Activated naive CD8-positive, alpha-beta T cell treated with anti-CD3 and anti-CD28 coated beads, Interleukin-2, amount 10 ng/mL, durations not matched to agents 7 days and 5 days (primary cell): ENCODE data around the gene MSL3B.
"Not testable (repeated sequence)": the region's sequence is repeated elsewhere in the genome, so short reads cannot be mapped to it uniquely, and the experiment has no call there.

Experiments
- ATAC-seq: fragments of 150-1000 bp; cut with Tn5 transposase; one replicate; pipeline ENCODE4 v1.10.0; 2021; ENCODE audit warnings: low read depth, moderate library complexity
- POLR2A ChIA-PET: fragments of 350-600 bp; sonication (Branson Sonifier 250); formaldehyde crosslinking; loops from one replicate; lab custom pipeline; 2021; ENCODE audit warnings: antibody characterized with exemption; lab: Charles Lee
- DNase-seq: peaks from one replicate; pipeline ENCODE4 v3.0.0; 2021
- H3K27ac Mint-ChIP-seq: one replicate; pipeline ENCODE4 v1.8.0; 2022; ENCODE audit warnings: mild to moderate bottlenecking, mixed read lengths
- H3K27me3 Mint-ChIP-seq: one replicate; pipeline ENCODE4 v1.8.0; 2022; ENCODE audit warnings: mild to moderate bottlenecking, moderate library complexity, mixed read lengths
- H3K36me3 Mint-ChIP-seq: one replicate; pipeline ENCODE4 v1.8.0; 2021; ENCODE audit warnings: mild to moderate bottlenecking, mixed read lengths
- H3K4me1 Mint-ChIP-seq: one replicate; pipeline ENCODE4 v1.8.0; 2021; ENCODE audit warnings: mixed read lengths
- H3K4me3 Mint-ChIP-seq: one replicate; pipeline ENCODE4 v1.8.0; 2022; ENCODE audit warnings: mild to moderate bottlenecking, moderate library complexity, mixed read lengths
- H3K9me3 Mint-ChIP-seq: one replicate; pipeline ENCODE4 v1.8.0; 2021; ENCODE audit warnings: mixed read lengths

The MSL3B gene

DNA sequence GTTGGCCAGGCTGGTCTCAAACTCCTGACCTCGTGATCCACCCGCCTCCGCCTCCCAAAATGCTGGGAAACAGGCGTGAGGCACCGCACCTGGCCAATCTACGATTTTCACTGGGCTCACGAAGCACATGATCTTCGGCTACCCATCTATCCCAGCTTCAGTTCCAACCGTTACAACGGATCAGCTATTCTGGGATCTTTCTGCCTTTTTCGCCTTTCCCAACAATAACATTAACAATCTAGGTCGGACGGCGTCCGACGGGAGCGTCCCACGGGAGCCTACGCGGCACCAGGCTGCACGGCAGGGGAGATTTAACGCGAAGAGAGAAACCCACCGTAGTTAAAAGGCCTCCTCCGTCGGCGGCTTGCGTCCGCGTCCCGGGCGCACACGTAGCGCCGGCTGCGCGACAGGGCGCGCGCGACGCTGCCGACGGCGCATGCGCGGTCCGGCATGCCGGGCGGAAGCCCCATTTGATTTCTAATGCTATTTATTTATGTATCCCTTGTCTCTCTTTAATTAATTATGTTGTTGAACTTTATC, at the start of gene MSL3B:
MSL3B (minus strand) TSS at position 394 of the 540 bp plus-strand sequence.
- Mint-ChIP-seq H3K27me3 (peaks cover 30% of the 10 kb centered on the region), H3K4me1 (peaks cover 13% of the 10 kb centered on the region), H3K36me3 (peaks cover 24% of the 10 kb centered on the region), H3K9me3 (peaks cover 5% of the 10 kb centered on the region), H3K4me3 (peak within 1 kb of the TSS; percentile 94), H3K27ac (peak within 1 kb of the TSS; percentile 88)
- DNase-seq (peak; percentile 80), ATAC-seq (peak; percentile 86)
- POLR2A ChIA-PET, result interaction anchor here (0.7 kb wide), 1 partner anchor 622 kb away, joined by 4 read pairs; no protein-coding TSS in a partner anchor

DNA sequence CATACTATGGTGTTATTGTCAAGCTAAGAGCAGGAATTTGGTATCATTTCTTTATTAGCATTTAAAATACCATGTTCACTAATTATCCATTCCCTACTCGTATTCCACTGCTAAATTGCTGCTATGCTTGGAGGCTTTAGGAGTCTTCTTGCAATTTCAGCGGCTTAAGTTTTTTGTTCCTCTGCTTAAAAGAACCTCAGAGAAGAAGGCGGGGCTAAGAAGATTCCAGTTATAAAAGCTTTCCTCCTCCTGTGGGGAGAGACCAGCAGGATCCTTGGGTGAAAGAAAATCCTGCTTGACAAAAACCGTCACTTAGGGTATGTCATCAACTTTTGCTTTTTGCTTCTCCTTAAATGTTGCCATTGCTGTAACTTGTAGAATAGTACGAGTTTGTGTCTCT, 48.9 kb upstream of the MSL3B start, which contains the start of gene TRPM8:
TRPM8 (plus strand) TSS at position 258 of the 400 bp plus-strand sequence. CDS start 9,165 bp downstream, outside the sequence.
- DNase-seq (no peak), ATAC-seq (no peak)
- Mint-ChIP-seq H3K27me3 (peaks cover 32% of the 10 kb centered on the region), H3K36me3 (no peaks in the 10 kb centered on the region), H3K4me1 (peaks cover 5% of the 10 kb centered on the region), H3K27ac (no peak within 1 kb of the TSS), H3K9me3 (no peaks in the 10 kb centered on the region), H3K4me3 (no peak within 1 kb of the TSS)
- POLR2A ChIA-PET, result no interaction called here

DNA sequence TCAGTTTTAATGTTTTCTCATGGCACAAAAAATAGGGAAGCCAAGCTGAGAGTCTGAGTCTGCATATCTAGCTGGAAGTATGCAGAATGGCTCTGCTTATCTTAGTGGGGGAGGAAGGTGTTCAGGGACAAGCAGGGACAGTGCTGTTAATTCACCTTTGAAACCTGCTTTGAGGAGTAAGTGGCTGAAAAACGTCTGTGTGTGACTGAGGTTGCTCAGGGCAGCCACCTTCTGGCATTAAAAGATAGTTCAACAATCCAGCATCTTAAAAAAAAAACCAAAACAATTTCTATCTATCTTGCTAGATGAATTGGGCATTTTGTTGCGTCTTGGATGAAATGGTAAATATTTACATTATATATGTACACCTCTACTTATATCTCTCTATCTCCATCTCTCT, 46.9 kb upstream of the MSL3B start:
- ATAC-seq (no peak), DNase-seq (no peak)
- no peak overlapping the region for H3K4me3 Mint-ChIP-seq
- POLR2A ChIA-PET, result no interaction called here
- peaks cover 31% of the 10 kb centered on the region for H3K27me3 Mint-ChIP-seq
- peaks cover 4% of the 10 kb centered on the region for H3K4me1 Mint-ChIP-seq
- no peak overlapping the region for H3K27ac Mint-ChIP-seq
- no peaks in the 10 kb centered on the region for H3K36me3 Mint-ChIP-seq
- no peaks in the 10 kb centered on the region for H3K9me3 Mint-ChIP-seq

DNA sequence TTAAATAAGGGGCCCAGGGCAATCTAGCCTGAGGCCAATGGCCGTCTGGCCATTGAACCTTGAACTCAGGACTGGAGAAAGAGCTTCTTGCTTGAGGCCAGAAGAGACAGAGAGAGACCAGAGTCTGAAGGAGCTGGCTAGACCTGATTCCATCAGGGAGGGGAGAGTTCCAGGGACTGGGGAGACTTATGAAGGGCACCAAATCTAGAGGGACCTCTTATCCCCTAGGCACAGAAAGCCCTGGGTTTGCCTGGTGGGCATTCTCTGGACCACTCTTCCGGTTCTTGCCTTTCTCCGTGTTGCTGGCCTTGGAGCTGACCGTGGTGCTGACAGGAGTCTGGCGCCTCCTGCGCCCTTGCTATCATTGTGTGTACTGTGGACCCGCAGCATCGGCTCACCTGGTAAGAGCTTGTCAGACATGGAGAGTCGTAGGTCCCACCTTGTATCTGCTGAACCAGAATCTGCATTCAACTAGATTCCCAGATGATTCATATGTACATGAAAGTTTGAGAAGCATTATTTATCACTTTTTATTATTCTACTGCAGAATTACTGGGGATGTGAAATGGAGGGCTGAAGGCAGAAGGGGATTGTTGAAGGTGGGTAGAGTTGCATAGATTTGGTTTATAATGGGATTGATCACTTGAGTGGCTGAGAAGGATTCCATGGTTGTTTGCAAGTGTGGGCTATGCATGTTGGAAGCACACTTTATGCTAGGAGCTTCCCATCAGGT, 44.7 kb upstream of the MSL3B start:
- no peak for ATAC-seq
- H3K4me1 Mint-ChIP-seq, result no peaks in the 10 kb centered on the region
- H3K36me3 Mint-ChIP-seq, result no peaks in the 10 kb centered on the region
- H3K27ac Mint-ChIP-seq, result no peak overlapping the region
- no peaks in the 10 kb centered on the region for H3K9me3 Mint-ChIP-seq
- DNase-seq, result peak; percentile 56
- POLR2A ChIA-PET, result no interaction called here
- no peak overlapping the region for H3K4me3 Mint-ChIP-seq
- peaks cover 18% of the 10 kb centered on the region for H3K27me3 Mint-ChIP-seq

DNA sequence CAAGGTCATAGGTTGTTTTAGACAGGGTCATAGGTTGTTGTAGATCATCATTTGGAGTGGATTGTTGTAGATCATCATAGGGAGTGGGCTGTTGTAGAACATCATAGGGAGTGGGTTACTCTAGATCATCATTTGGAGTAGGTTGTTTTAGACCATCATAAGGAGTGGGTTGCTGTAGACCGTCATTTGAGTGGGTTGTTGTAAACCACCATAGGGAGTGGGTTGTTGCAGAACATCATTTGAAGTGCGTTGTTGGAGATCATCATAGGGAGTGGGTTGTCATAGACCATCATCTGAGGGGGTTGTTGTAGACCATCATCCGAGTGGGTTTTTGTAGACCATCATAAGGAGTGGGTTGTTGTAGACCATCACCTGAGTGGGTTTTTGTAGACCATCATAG, 39.4 kb upstream of the MSL3B start:
- no peaks in the 10 kb centered on the region for H3K36me3 Mint-ChIP-seq
- ATAC-seq (no peak), DNase-seq (no peak)
- H3K27ac Mint-ChIP-seq, result no peak overlapping the region
- H3K4me3 Mint-ChIP-seq, result no peak overlapping the region
- H3K9me3 Mint-ChIP-seq, result peaks cover 5% of the 10 kb centered on the region
- POLR2A ChIA-PET, result no interaction called here
- H3K27me3 Mint-ChIP-seq, result peaks cover 6% of the 10 kb centered on the region
- H3K4me1 Mint-ChIP-seq, result no peaks in the 10 kb centered on the region

DNA sequence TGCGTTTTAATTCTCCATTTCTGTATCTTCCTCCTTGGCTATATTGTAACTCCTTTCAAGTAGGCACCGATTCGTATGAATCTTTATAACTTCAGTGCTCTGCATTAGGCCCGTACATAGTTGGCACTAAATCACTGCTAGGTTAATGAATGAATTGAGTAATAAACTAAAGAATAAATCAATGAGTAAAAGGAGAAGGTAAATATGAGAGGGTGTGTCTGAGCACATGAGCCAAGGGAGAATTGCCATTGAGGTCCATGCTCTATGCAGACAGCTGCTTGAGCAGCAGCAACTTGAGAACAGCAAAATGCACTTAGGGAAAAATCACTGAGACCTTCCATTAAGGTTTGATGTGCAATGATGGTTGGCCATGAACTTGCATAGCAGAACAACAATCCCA, 37.8 kb upstream of the MSL3B start:
- POLR2A ChIA-PET, result no interaction called here
- H3K4me3 Mint-ChIP-seq, result no peak overlapping the region
- no peaks in the 10 kb centered on the region for H3K36me3 Mint-ChIP-seq
- ATAC-seq, result no peak
- H3K27ac Mint-ChIP-seq, result no peak overlapping the region
- H3K9me3 Mint-ChIP-seq, result peaks cover 5% of the 10 kb centered on the region
- H3K27me3 Mint-ChIP-seq, result peaks cover 6% of the 10 kb centered on the region
- DNase-seq, result no peak
- H3K4me1 Mint-ChIP-seq, result no peaks in the 10 kb centered on the region

DNA sequence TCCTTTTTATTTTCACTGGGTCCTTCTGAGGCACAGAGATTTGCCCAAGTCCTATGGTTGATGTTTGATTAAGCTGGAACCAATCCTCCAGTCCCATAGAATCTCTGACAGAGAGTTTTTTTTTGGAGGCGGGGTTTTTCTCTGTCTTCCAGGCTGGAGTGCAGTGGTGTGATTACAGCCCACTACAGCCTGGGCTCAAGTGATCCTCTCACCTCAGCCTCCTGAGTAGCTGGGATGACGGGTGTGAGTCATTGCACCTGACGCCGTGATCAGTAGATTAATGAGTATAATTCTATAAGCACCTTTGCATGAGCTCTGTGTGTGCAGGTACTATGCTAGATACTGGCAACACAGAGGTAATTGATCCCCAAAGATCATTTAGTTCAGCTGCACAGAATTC, 33.7 kb upstream of the MSL3B start:
- DNase-seq (no peak), ATAC-seq (no peak)
- peaks cover 4% of the 10 kb centered on the region for H3K4me1 Mint-ChIP-seq
- no peak overlapping the region for H3K4me3 Mint-ChIP-seq
- peaks cover 2% of the 10 kb centered on the region for H3K9me3 Mint-ChIP-seq
- POLR2A ChIA-PET, result no interaction called here
- no peaks in the 10 kb centered on the region for H3K36me3 Mint-ChIP-seq
- peaks cover 7% of the 10 kb centered on the region for H3K27me3 Mint-ChIP-seq
- no peak overlapping the region for H3K27ac Mint-ChIP-seq

DNA sequence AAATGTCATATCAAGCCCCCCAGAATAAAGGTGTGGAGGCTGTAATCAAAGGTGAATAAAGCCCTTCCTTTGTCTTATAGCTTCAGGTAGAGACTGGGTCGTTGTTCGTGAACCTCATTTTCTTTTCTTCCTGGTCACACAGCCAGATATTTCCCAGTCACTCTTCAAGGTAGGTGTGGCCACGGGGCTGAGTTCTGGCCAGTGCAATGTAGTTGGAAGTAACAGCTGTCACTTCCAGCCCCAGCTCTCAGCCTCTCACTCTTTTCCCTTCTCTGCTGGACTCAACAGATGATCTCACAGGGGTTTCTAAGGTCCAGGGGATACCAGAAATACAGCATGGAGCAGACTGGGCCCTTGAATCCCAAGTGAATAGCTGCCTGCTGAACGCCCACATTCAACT, 33.2 kb upstream of the MSL3B start:
- Mint-ChIP-seq H3K9me3 (peaks cover 1% of the 10 kb centered on the region), H3K27ac (no peak overlapping the region), H3K4me1 (peaks cover 4% of the 10 kb centered on the region), H3K36me3 (no peaks in the 10 kb centered on the region), H3K4me3 (no peak overlapping the region), H3K27me3 (peaks cover 5% of the 10 kb centered on the region)
- ATAC-seq (no peak), DNase-seq (no peak)
- POLR2A ChIA-PET, result no interaction called here

DNA sequence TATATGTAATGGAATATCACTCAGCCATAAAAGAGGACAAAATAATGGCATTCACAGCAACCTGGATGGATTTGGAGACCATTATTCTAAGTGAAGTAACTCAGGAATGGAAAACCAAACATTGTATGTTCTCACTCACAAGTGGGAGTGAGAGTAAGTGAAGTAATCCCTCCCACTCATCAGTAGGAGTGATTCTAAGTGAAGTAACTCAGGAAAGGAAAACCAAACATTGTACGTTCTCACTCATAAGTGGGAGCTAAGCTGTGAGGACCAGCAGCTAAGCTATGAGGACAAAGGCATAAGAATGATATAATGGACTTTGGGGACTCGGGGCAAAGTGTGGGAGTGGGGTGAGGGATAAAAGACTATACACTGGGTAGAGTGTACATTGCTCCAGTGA, 28.1 kb upstream of the MSL3B start:
- H3K4me3 Mint-ChIP-seq, H3K36me3 Mint-ChIP-seq, DNase-seq, H3K4me1 Mint-ChIP-seq, H3K27ac Mint-ChIP-seq, ATAC-seq, POLR2A ChIA-PET, H3K9me3 Mint-ChIP-seq: not testable (repeated sequence)
- H3K27me3 Mint-ChIP-seq, result peaks cover 16% of the 10 kb centered on the region

DNA sequence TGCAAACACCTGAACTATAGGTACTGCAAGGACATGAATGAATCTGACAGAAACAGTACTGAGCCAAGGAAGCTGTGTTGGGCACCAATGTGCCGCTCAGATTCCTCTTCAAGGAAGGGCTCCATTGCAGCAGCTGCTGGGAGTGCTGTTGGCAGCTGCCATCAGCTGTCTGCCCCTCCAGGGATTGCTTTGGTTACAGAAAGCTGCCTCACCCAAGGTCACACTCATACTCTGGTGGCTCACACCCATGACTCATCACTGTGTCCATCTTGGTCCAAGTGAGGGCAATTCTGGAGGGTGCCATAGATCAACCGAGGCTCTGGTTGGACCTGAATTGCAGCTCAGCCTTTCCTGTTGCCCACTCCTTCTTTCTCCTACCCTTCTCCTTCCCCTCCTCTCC, 24.6 kb upstream of the MSL3B start:
- H3K9me3 Mint-ChIP-seq, result no peaks in the 10 kb centered on the region
- no peaks in the 10 kb centered on the region for H3K36me3 Mint-ChIP-seq
- H3K4me3 Mint-ChIP-seq, result no peak overlapping the region
- no peaks in the 10 kb centered on the region for H3K4me1 Mint-ChIP-seq
- H3K27ac Mint-ChIP-seq, result no peak overlapping the region
- peaks cover 22% of the 10 kb centered on the region for H3K27me3 Mint-ChIP-seq
- DNase-seq, result no peak
- POLR2A ChIA-PET, result no interaction called here
- ATAC-seq, result no peak

DNA sequence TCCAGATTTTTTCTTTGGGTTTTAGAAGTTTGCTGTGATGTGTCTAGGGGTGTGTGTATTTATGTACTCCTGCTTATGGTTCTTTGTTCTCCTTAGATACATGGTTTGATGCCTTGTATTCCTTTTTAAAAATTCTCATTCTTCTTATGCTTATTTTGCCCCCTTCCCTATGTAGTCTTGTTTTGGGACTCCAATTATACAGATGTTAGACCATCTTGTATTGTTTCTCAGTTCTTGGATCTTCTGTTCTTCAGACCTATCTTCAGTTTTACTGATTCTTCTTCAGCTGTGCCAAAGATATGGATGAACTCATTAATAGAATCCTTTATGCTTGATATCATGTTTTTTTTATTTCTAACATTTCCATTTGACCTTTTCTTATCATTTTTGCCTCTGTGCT, 14.2 kb upstream of the MSL3B start:
- Mint-ChIP-seq H3K9me3 (peaks cover 12% of the 10 kb centered on the region), H3K4me1 (no peaks in the 10 kb centered on the region), H3K36me3 (no peaks in the 10 kb centered on the region), H3K4me3 (no peak overlapping the region), H3K27ac (no peak overlapping the region), H3K27me3 (peaks cover 19% of the 10 kb centered on the region)
- no peak for ATAC-seq
- DNase-seq, result no peak
- POLR2A ChIA-PET, result no interaction called here

DNA sequence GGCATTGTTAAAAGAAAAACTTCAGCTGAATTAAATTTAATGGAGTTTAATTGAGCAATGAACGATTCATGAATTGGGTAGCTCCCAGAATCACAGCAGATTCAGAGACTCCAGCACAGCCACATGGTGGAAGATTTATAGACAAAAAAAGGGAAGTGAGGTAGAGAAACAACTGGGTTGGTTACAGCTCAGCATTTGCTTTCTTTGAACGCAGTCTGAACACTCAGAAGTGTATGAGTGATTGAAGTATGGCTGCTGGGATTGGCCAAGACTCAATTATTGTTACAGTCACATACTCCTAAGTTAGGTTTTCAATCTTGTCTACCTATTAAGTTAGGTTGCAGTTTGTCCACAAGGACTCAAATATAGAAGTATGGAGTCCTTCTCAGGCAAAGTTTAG, 3.9 kb upstream of the MSL3B start:
- DNase-seq, H3K9me3 Mint-ChIP-seq, ATAC-seq, H3K4me1 Mint-ChIP-seq, H3K4me3 Mint-ChIP-seq, POLR2A ChIA-PET, H3K36me3 Mint-ChIP-seq, H3K27ac Mint-ChIP-seq: not testable (repeated sequence)
- peaks cover 45% of the 10 kb centered on the region for H3K27me3 Mint-ChIP-seq

DNA sequence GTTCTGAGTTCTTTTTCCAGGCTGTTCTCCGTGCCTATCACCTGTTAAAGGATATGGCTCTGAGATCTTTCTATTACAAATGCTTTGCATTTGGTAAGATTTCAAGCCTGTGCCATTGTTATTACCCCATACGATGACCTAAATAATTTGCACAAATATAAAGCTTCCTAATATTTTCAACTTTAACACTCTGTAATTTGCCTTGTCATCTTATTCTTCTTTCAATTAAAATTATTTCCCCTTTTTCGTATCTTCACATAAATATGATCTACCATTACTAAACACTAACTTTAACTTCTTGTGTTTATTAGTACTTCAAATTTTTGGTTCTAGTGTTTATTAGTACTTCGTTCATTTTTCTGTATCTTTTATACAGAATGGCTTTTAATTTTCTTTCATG, 3.2 kb upstream of the MSL3B start:
- H3K27ac Mint-ChIP-seq, result no peak overlapping the region
- no peak overlapping the region for H3K4me3 Mint-ChIP-seq
- DNase-seq, result no peak
- H3K9me3 Mint-ChIP-seq, result peaks cover 9% of the 10 kb centered on the region
- no peak for ATAC-seq
- H3K36me3 Mint-ChIP-seq, result peaks cover 12% of the 10 kb centered on the region
- H3K27me3 Mint-ChIP-seq, result peaks cover 45% of the 10 kb centered on the region
- POLR2A ChIA-PET, result no interaction called here
- peaks cover 8% of the 10 kb centered on the region for H3K4me1 Mint-ChIP-seq

DNA sequence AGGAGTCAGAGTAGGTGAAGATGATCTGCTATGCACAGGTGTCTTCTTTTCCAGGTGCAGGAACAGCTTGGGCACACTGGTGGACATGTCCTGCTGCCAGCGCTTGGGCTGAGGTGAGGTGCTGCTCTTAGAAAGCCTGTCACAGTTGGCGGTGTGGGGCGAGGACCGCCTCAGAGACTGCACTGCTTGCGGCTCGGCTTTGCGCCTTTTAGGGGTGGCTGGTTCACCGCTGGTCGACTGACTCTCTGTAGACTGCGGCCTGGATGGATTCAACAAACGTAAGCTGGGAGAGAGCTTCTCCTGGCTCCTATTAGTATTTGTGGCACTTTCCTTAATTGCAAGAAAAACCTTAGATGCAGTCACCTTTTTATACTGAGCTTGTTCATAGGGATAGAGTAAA, 1.7 kb downstream of the MSL3B start:
- POLR2A ChIA-PET, result no interaction called here
- H3K4me3 Mint-ChIP-seq, result no peak overlapping the region
- H3K27me3 Mint-ChIP-seq, result peaks cover 22% of the 10 kb centered on the region
- H3K36me3 Mint-ChIP-seq, result peaks cover 24% of the 10 kb centered on the region
- no peak overlapping the region for H3K27ac Mint-ChIP-seq
- no peak for ATAC-seq
- peaks cover 4% of the 10 kb centered on the region for H3K9me3 Mint-ChIP-seq
- no peak for DNase-seq
- peaks cover 13% of the 10 kb centered on the region for H3K4me1 Mint-ChIP-seq
